ENCODE results near the gene GRIK4.
A peak's percentile ranks its signal among the peaks of the same experiment; 100 is the strongest.
"Not testable (repeated sequence)": the region's sequence is repeated elsewhere in the genome, so short reads cannot be mapped to it uniquely, and the experiment has no call there.

The GRIK4 gene

DNA sequence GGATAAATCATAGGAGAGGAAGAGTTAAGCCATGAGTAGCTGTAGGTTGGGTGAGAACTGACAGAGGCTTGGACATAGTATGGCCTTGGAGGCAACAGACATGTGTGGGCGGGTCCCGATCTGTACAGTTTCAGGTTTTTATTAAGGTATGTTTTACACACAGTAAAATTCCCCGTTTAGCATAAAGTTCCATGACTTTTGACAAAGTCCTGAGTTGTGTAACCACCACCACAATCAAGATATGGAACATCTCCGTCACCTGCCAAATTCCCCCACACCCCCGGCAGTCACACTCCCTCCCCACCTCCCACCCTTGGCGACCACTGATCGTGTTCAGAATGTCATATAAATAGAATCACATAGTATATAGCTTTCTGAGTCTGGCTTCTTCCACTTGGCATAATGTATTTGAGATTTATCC, 68.1 kb downstream of the GRIK4 start:
- DNase-seq: no peak

DNA sequence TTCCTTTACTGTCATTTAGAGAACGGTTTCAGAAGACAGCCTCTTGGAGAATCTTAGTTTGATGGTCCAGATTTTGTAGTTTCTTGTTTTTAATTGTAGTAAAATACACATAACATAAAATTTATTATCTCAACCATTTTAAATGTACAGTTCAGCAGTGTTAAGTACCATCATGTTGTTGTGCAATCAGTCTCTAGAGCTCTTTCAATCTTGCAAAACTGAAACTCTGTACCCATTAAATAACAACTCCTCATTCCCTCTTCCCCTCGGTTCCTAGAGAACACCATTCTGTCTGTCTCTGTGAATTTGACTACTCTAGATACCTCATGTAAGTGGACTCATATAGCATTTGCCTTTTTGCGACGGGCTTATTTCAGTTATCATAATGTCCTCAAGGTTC, 69.8 kb downstream of the GRIK4 start:
- no peak for DNase-seq

GRCh38 chr11:120582535-120582934, 71.0 kb downstream of the GRIK4 start:
- DNase-seq: not testable (repeated sequence)

GRCh38 chr11:120586072-120586471, 74.5 kb downstream of the GRIK4 start:
- DNase-seq: no peak

GRCh38 chr11:120586728-120587127, 75.2 kb downstream of the GRIK4 start:
- DNase-seq: no peak

- no peak for DNase-seq
Observed at GRCh38 chr11:120587299-120587698, 75.8 kb downstream of the GRIK4 start.

DNA sequence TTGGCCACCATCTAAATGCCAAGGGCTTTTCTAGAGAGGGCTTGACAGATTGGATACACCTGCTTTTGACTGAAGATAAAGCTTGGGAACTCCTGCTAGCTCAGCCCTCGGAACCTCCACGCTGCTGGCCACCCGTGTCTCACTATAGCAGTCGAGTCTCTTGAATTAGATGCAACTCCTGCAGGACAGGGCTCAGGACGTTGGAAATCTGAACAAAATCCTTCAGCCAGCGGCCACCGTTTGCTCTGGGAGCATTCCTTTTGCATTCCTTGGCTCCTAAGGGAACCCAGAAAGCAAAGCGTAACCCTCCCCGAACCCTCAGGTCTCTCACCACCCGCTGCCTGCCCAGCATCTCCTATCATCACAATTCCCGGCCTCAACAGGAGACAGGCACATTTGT, 77.8 kb downstream of the GRIK4 start:
- no peak for DNase-seq

DNA sequence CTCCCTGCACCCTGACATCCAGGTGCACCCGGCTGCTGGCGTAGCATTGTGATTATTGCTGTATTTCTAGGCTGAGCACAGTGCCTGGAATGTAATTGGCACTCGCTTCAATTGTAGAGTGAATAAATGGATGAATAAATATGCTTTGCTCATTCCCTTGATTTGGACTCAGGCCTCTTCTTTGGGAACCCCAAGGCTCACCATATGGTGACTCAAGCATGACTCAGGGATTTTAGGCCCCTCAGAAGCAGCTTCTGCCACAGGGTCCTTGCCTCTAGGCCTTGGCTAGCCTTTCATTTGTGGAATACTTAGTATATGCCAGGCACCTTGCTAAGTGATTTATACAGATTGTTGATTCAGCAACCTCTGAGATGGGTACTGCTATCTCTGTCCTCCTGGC, 78.9 kb downstream of the GRIK4 start:
- DNase-seq: no peak

GRCh38 chr11:120594746-120595145, 83.2 kb downstream of the GRIK4 start:
- DNase-seq: no peak

GRCh38 chr11:120595557-120595956, 84.0 kb downstream of the GRIK4 start:
- no peak for DNase-seq

DNA sequence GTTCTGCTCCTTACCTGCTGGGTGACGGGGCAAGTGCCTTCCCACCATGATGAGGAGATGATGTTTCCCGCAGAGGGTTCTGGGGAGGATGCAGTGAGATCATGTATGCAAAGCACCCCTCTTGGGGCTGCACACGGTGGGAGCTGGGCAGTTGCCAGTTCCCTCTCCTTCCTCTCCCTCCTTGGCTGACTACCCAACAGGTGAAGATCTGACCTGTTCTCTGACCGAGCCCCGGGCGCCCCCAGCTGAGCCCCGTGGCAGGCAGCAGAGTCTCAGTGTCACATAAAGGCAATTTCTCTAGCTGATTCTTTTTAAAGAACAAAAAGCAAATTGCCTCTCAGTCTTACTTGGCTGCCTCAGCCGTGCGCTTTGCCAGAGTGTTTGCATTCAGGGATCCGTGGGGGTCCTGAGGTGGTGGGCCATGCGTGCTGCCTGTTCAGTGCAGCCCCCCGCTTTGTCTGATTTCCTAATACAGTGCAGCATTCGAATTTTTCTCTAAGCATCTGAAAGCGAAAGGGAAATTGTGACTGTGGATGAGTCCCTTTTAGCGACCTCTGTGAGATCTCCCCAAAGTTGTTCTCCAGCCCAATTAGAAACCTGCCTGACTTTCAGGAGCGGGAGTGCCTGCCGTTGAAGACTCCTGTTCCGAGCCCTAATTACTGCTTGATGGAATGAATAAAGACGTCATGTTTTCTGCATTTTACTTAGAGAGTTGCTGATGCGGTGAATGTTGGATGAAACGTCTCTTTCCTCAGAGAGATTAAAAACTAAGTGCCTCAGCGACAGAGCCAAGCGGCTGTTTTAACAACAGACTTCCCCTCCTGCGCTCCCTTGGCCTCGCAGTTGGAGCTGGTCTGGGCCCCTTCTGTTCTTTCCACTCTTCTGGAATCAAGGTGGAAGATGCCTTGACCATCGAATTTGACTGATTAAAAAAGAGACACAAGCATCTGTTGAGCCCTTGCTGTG, 86.0 kb downstream of the GRIK4 start:
- DNase-seq: no peak

DNA sequence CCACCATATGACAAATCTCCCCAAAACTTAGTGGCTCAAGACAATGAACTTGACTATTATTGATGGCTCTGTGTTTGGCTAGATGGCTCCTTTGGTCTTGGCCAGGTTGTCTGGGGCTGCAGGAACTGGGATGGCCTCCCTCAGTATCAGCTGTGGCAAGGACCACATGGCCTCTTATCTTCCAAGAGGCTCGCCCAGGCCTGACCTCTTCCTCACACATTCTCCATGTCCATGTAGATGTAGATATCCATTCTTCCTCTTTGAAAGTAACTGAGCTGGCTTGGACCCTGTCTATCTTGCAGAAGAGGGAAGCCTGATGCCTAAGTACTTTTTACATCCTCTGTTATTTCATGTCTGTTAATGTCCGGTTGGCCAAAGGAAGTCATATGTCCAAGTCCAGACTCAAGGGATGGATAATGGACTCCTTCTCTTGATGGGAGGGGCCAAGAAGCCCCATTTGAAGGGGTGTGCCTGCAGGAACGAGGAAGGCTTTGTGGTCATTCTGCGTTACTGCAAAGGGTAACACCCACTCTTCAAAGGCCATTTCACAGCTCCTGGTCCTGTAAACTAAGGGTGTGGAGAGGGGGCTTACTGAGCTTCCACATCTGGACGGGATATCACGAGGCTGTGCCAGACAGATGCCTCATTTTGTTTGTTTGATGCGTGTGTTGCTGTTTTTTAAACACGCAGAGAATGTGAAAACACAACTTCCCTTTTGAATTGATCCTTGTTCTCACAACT, 87.1 kb downstream of the GRIK4 start:
- no peak for DNase-seq

DNA sequence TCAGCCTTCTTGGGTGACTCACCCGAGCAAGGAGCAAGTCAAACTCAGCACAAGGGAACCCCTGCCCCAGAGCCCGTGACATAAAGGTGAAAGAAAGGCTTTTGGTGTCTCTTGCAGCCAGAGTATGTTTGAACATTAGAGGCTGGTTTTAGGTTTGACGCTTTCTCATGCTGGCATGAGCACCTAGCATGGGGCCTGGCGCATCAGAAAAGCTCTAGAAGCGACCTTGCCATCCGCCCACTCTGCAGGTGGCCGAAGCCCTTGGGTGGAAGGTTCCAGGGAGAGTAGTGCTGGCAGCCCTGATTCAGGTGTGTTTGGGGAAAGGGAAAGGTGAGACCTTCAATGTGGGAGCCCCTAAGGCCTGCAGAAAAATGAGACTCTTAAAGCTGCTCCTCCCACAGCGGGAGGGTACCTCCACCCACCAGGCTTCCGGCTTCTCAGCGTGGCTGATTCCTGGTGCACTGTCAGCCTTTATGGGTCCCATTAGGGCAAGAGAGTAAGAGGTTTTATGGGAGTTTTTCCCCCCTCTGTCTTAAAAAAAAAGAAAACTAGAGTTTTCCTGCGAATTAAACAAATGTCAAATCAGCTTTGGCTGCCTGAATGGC, 88.4 kb downstream of the GRIK4 start:
- DNase-seq: no peak

GRCh38 chr11:120601536-120601935, 90.0 kb downstream of the GRIK4 start:
- DNase-seq: no peak

DNA sequence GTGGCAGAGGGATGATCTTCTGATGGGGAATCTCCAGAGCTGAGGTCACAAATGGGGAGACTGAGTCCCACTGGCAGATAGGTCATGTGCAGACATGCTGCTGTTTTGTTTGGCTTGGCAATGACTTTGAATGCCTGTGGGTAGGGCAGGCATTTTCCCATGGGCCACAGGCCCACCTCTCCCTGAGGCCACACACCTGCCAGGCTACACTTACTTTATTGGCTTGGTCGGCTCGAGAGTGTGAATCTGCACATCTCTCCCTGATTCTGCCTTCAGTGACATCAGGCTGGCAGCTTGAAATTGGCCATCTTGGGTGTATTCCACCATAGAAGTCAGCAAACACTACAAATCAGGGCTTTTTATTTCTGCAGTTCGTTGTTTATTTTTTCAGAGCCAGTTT, 91.5 kb downstream of the GRIK4 start:
- DNase-seq: no peak

- no peak for DNase-seq
Observed at GRCh38 chr11:120605469-120605868, 93.9 kb downstream of the GRIK4 start.

GRCh38 chr11:120606211-120607010, 94.9 kb downstream of the GRIK4 start:
- DNase-seq: no peak

- no peak for DNase-seq
Observed at GRCh38 chr11:120608061-120608460, 96.5 kb downstream of the GRIK4 start.

GRCh38 chr11:120608760-120609211, 97.2 kb downstream of the GRIK4 start:
- DNase-seq: peak; percentile 40

DNA sequence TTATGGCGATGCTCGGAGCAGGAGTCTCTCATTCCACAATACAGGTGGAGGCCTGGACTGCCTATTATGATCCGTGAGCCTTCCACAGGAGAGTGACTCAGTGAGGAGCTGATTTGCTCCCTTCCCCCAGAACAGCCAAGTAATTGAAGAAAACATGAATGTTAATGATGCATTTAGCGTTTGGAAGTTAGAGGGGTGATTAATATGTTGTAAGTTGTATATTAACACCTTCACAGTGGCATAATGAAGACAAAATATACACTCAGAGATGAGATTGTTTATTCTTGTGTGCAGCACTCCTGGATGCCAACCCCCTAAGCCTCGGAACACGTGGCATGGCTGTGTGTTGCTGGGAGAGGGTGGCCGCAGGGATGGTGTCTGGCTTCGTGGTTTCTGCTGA, 98.6 kb downstream of the GRIK4 start:
- no peak for DNase-seq

GRCh38 chr11:120611581-120611980, 100.0 kb downstream of the GRIK4 start:
- no peak for DNase-seq

GRCh38 chr11:120612513-120613263, 101.1 kb downstream of the GRIK4 start:
- DNase-seq: no peak

All from NCI-H748 treated with DMSO at 0.1 percent for 48 hours (cell line).